ENCODE data around the gene KRT32.

KRT32 gene

GRCh38 chr17:41483991-41484826, 17.0 kb upstream of the KRT32 start:
- TF ChIP-seq CTCF (IDR thresholded peaks at IDR 0.05): no peak

- TF ChIP-seq CTCF (IDR thresholded peaks at IDR 0.05): no peak
Measured at GRCh38 chr17:41483531-41483930, 16.3 kb upstream of the KRT32 start.

GRCh38 chr17:41481036-41481435, 13.8 kb upstream of the KRT32 start, which contains the start of gene KRT35:
Gene KRT35, minus strand, starts transcription at chr17:41481151. Its CDS starts 54 bp downstream, at chr17:41481097.
- TF ChIP-seq CTCF (IDR thresholded peaks at IDR 0.05): no peak

- no peak for TF ChIP-seq CTCF (IDR thresholded peaks at IDR 0.05)
Measured at GRCh38 chr17:41480581-41480980, 13.4 kb upstream of the KRT32 start.

GRCh38 chr17:41480136-41480535, 12.9 kb upstream of the KRT32 start:
- no peak for TF ChIP-seq CTCF (IDR thresholded peaks at IDR 0.05)

GRCh38 chr17:41478237-41478636, 11.1 kb upstream of the KRT32 start:
- TF ChIP-seq CTCF (IDR thresholded peaks at IDR 0.05): no peak

GRCh38 chr17:41476866-41477815, 10.0 kb upstream of the KRT32 start:
- TF ChIP-seq CTCF (IDR thresholded peaks at IDR 0.05): no peak
